Measurements from ENCODE around the gene BICD1. TPM values are rescaled to one million over a fixed set of nuclear protein-coding genes. Genes with fewer than 3 reads are reported as not detected.

BICD1 gene
- total RNA-seq, 1 experiment from 2014 or later = 45.6 TPM

- DNase-seq = no peak
- Mint-ChIP-seq H3K27ac (ENCODE audit: unreplicated experiment) (no peak overlapping the region), H3K36me3 (ENCODE audit: insufficient read depth, unreplicated experiment) (no peaks in the 10 kb centered on the region), H3K4me3 (ENCODE audit: low read depth, unreplicated experiment) (no peak overlapping the region), H3K9me3 (ENCODE audit: low read depth, unreplicated experiment) (no peaks in the 10 kb centered on the region), H3K4me1 (ENCODE audit: low read depth, unreplicated experiment) (no peaks in the 10 kb centered on the region), H3K27me3 (ENCODE audit: unreplicated experiment) (no peaks in the 10 kb centered on the region)
- no TSS peak for BruUV-seq (replicated peaks)
- TF ChIP-seq CTCF (IDR thresholded peaks at IDR 0.05; ENCODE audit: unreplicated experiment) = no peak
- CTCF ChIA-PET = no interaction called here
- intact Hi-C loops (cut with micrococcal nuclease; ENCODE audit: unreplicated experiment) = no loop called here
Observed at GRCh38 chr12:32159381-32159780, 52.7 kb downstream of the BICD1 start.

- CTCF ChIA-PET = no interaction called here
- Mint-ChIP-seq H3K4me3 (ENCODE audit: low read depth, unreplicated experiment) (no peak overlapping the region), H3K36me3 (ENCODE audit: insufficient read depth, unreplicated experiment) (no peaks in the 10 kb centered on the region), H3K27ac (ENCODE audit: unreplicated experiment) (no peak overlapping the region), H3K4me1 (ENCODE audit: low read depth, unreplicated experiment) (no peaks in the 10 kb centered on the region), H3K9me3 (ENCODE audit: low read depth, unreplicated experiment) (no peaks in the 10 kb centered on the region), H3K27me3 (ENCODE audit: unreplicated experiment) (no peaks in the 10 kb centered on the region)
- TF ChIP-seq CTCF (IDR thresholded peaks at IDR 0.05; ENCODE audit: unreplicated experiment) = no peak
- DNase-seq = no peak
- BruUV-seq (replicated peaks) = no TSS peak
- intact Hi-C loops (cut with micrococcal nuclease; ENCODE audit: unreplicated experiment) = no loop called here
Observed at GRCh38 chr12:32159925-32160324, 53.3 kb downstream of the BICD1 start.

GRCh38 chr12:32161058-32161457, 54.4 kb downstream of the BICD1 start:
- H3K27me3 Mint-ChIP-seq (ENCODE audit: unreplicated experiment) = no peaks in the 10 kb centered on the region
- no peak overlapping the region for H3K27ac Mint-ChIP-seq (ENCODE audit: unreplicated experiment)
- no peak for DNase-seq
- no TSS peak for BruUV-seq (replicated peaks)
- H3K9me3 Mint-ChIP-seq (ENCODE audit: low read depth, unreplicated experiment) = no peaks in the 10 kb centered on the region
- H3K4me1 Mint-ChIP-seq (ENCODE audit: low read depth, unreplicated experiment) = no peaks in the 10 kb centered on the region
- H3K4me3 Mint-ChIP-seq (ENCODE audit: low read depth, unreplicated experiment) = no peak overlapping the region
- intact Hi-C loops (cut with micrococcal nuclease; ENCODE audit: unreplicated experiment) = no loop called here
- no peaks in the 10 kb centered on the region for H3K36me3 Mint-ChIP-seq (ENCODE audit: insufficient read depth, unreplicated experiment)
- TF ChIP-seq CTCF (IDR thresholded peaks at IDR 0.05; ENCODE audit: unreplicated experiment) = no peak
- CTCF ChIA-PET = no interaction called here

GRCh38 chr12:32163596-32163995, 56.9 kb downstream of the BICD1 start:
- Mint-ChIP-seq H3K27ac (ENCODE audit: unreplicated experiment) (no peak overlapping the region), H3K27me3 (ENCODE audit: unreplicated experiment) (no peaks in the 10 kb centered on the region), H3K36me3 (ENCODE audit: insufficient read depth, unreplicated experiment) (no peaks in the 10 kb centered on the region), H3K4me1 (ENCODE audit: low read depth, unreplicated experiment) (no peaks in the 10 kb centered on the region), H3K9me3 (ENCODE audit: low read depth, unreplicated experiment) (no peaks in the 10 kb centered on the region), H3K4me3 (ENCODE audit: low read depth, unreplicated experiment) (no peak overlapping the region)
- CTCF ChIA-PET = no interaction called here
- no TSS peak for BruUV-seq (replicated peaks)
- no peak for DNase-seq
- TF ChIP-seq CTCF (IDR thresholded peaks at IDR 0.05; ENCODE audit: unreplicated experiment) = no peak
- intact Hi-C loops (cut with micrococcal nuclease; ENCODE audit: unreplicated experiment) = no loop called here

- no TSS peak for BruUV-seq (replicated peaks)
- H3K4me3 Mint-ChIP-seq (ENCODE audit: low read depth, unreplicated experiment) = no peak overlapping the region
- DNase-seq = no peak
- no peak overlapping the region for H3K27ac Mint-ChIP-seq (ENCODE audit: unreplicated experiment)
- no peaks in the 10 kb centered on the region for H3K27me3 Mint-ChIP-seq (ENCODE audit: unreplicated experiment)
- CTCF ChIA-PET = no interaction called here
- no peaks in the 10 kb centered on the region for H3K9me3 Mint-ChIP-seq (ENCODE audit: low read depth, unreplicated experiment)
- intact Hi-C loops (cut with micrococcal nuclease; ENCODE audit: unreplicated experiment) = no loop called here
- no peaks in the 10 kb centered on the region for H3K4me1 Mint-ChIP-seq (ENCODE audit: low read depth, unreplicated experiment)
- no peak for TF ChIP-seq CTCF (IDR thresholded peaks at IDR 0.05; ENCODE audit: unreplicated experiment)
- no peaks in the 10 kb centered on the region for H3K36me3 Mint-ChIP-seq (ENCODE audit: insufficient read depth, unreplicated experiment)
Observed at GRCh38 chr12:32166510-32166909, 59.9 kb downstream of the BICD1 start.
